ENCODE measurements around the gene PPM1M. TPM values are rescaled to one million over a fixed set of nuclear protein-coding genes. Genes with fewer than 3 reads are reported as not detected.

PPM1M gene
- total and polyA plus RNA-seq, 2 donors: 12.3 to 27.1 TPM

Small RNA genes lying within 50 kb of the gene (small RNA-seq; reads per million reads assigned to genes)
- gene MIR135A1: 0.74 reads per million, percentile 65 among the genes with 10 or more reads in this experiment
- gene MIRLET7G: 3,449 reads per million, percentile 99 among the genes with 10 or more reads in this experiment

Other genes starting within 250 kb of the PPM1M start
- 623 TPM for gene RPL29, start 249.9 kb upstream of the PPM1M start, total RNA-seq
- 1,824 TPM for gene RPL29, start 249.9 kb upstream of the PPM1M start, polyA plus RNA-seq
- gene DUSP7, start 189.2 kb upstream of the PPM1M start, total RNA-seq: 8.2 TPM
- 14.3 TPM for gene DUSP7, start 189.2 kb upstream of the PPM1M start, polyA plus RNA-seq
- 4.2 TPM for gene POC1A, start 91.3 kb upstream of the PPM1M start, total RNA-seq
- 2.5 TPM for gene POC1A, start 91.3 kb upstream of the PPM1M start, polyA plus RNA-seq
- gene ALAS1, start 47.6 kb upstream of the PPM1M start, total RNA-seq: 24.1 TPM
- gene ALAS1, start 47.6 kb upstream of the PPM1M start, polyA plus RNA-seq: 56.7 TPM
- 0.11 TPM for gene TLR9, start 20.1 kb upstream of the PPM1M start, total RNA-seq
- gene TLR9, start 20.1 kb upstream of the PPM1M start, polyA plus RNA-seq: 0.33 TPM
- gene TWF2, start 6.6 kb upstream of the PPM1M start, total RNA-seq: 36.7 TPM
- gene TWF2, start 6.6 kb upstream of the PPM1M start, polyA plus RNA-seq: 75.3 TPM
- gene WDR82, start 32.9 kb downstream of the PPM1M start, total RNA-seq: 70.2 TPM
- 73.7 TPM for gene WDR82, start 32.9 kb downstream of the PPM1M start, polyA plus RNA-seq
- gene GLYCTK, start 42.1 kb downstream of the PPM1M start, total RNA-seq: 4.2 TPM
- gene GLYCTK, start 42.1 kb downstream of the PPM1M start, polyA plus RNA-seq: 7.7 TPM
- gene DNAH1, start 70.6 kb downstream of the PPM1M start, total RNA-seq: 3.5 TPM
- 2.2 TPM for gene DNAH1, start 70.6 kb downstream of the PPM1M start, polyA plus RNA-seq
- gene BAP1, start 164.2 kb downstream of the PPM1M start, total RNA-seq: 32.4 TPM
- gene BAP1, start 164.2 kb downstream of the PPM1M start, polyA plus RNA-seq: 62.7 TPM
- 5.3 TPM for gene PHF7, start 164.9 kb downstream of the PPM1M start, total RNA-seq
- gene PHF7, start 164.9 kb downstream of the PPM1M start, polyA plus RNA-seq: 6.8 TPM
- gene SEMA3G, start 199.3 kb downstream of the PPM1M start, total RNA-seq: 7.6 TPM
- gene SEMA3G, start 199.3 kb downstream of the PPM1M start, polyA plus RNA-seq: 28.5 TPM
- gene TNNC1, start 208.3 kb downstream of the PPM1M start, total RNA-seq: 68.4 TPM
- 3.1 TPM for gene TNNC1, start 208.3 kb downstream of the PPM1M start, polyA plus RNA-seq
- gene NISCH, start 209.8 kb downstream of the PPM1M start, total RNA-seq: 83.6 TPM
- 85.3 TPM for gene NISCH, start 209.8 kb downstream of the PPM1M start, polyA plus RNA-seq
- gene STAB1, start 249.6 kb downstream of the PPM1M start, total RNA-seq: 73.5 TPM
- gene STAB1, start 249.6 kb downstream of the PPM1M start, polyA plus RNA-seq: 91.8 TPM

Measured in urinary bladder (tissue), 2 donors.